Trophoblast cell (in vitro differentiated cells and primary cell): ENCODE measurements around the gene IZUMO1R.

Experiments
- DNase-seq, 2 donors: peaks; one replicate each; pipeline ENCODE4 v3.0.0-alpha.2; 2016
- H2AFZ ChIP-seq: 2 replicates; pipeline ENCODE4 v1.6.1; 2013; ENCODE audit warnings: low read length, moderate library complexity, mild to moderate bottlenecking; ENCODE audit not compliant: insufficient read depth, poor library complexity
- H2AK5ac ChIP-seq: 2 replicates; pipeline ENCODE4 v1.6.1; 2013; ENCODE audit warnings: mild to moderate bottlenecking, low read length
- H2BK120ac ChIP-seq: 2 replicates; pipeline ENCODE4 v1.6.1; 2013; ENCODE audit warnings: low read length, mild to moderate bottlenecking, moderate library complexity; ENCODE audit not compliant: insufficient read depth, poor library complexity
- H2BK12ac ChIP-seq: 2 replicates; pipeline ENCODE4 v1.6.1; 2013; ENCODE audit warnings: mild to moderate bottlenecking, low read length, moderate library complexity
- H2BK5ac ChIP-seq: 2 replicates; pipeline ENCODE4 v1.6.1; 2013; ENCODE audit warnings: low read length, low read depth, moderate library complexity, mild to moderate bottlenecking; ENCODE audit not compliant: poor library complexity
- H3K14ac ChIP-seq: 2 replicates; pipeline ENCODE4 v1.6.1; 2013; ENCODE audit warnings: mild to moderate bottlenecking, low read length
- H3K18ac ChIP-seq: 2 replicates; pipeline ENCODE4 v1.6.1; 2013; ENCODE audit warnings: mild to moderate bottlenecking, low read length
- H3K23ac ChIP-seq: 2 replicates; pipeline ENCODE4 v1.6.1; 2013; ENCODE audit warnings: low read length
- H3K27ac ChIP-seq: 2 replicates; pipeline ENCODE4 v1.5.1; 2013; ENCODE audit warnings: low read depth, mild to moderate bottlenecking, inconsistent platforms, low read length, moderate library complexity
- H3K27me3 ChIP-seq: 2 replicates; pipeline ENCODE4 v1.6.1; 2013; ENCODE audit warnings: inconsistent platforms, mild to moderate bottlenecking, low read length, moderate library complexity; ENCODE audit not compliant: insufficient read depth
- H3K36me3 ChIP-seq, 2 experiments: 1 replicate in 1 of 2; 2 replicates in 1 of 2; pipeline ENCODE4 v1.6.1; 2013; ENCODE audit warnings: low read length in 2 of 2, mild to moderate bottlenecking in 2 of 2, moderate library complexity in 1 of 2; ENCODE audit not compliant: insufficient read depth in 2 of 2, control insufficient read depth in 1 of 2
- H3K4ac ChIP-seq: 2 replicates; pipeline ENCODE4 v1.6.1; 2013; ENCODE audit warnings: low read depth, mild to moderate bottlenecking, low read length, moderate library complexity
- H3K4me1 ChIP-seq, 2 experiments: 1 replicate in 1 of 2; 2 replicates in 1 of 2; pipeline ENCODE4 v1.6.1; 2013; ENCODE audit warnings: low read length in 2 of 2, mild to moderate bottlenecking in 2 of 2, moderate library complexity in 1 of 2; ENCODE audit not compliant: insufficient read depth in 2 of 2, control insufficient read depth in 1 of 2
- H3K4me2 ChIP-seq: 2 replicates; pipeline ENCODE4 v1.6.1; 2013; ENCODE audit warnings: inconsistent platforms, mild to moderate bottlenecking, low read length, moderate library complexity
- H3K4me3 ChIP-seq: 2 replicates; pipeline ENCODE4 v1.5.1; 2013; ENCODE audit warnings: mild to moderate bottlenecking, low read depth, low read length, inconsistent platforms
- H3K79me1 ChIP-seq: one replicate; pipeline ENCODE4 v1.6.1; 2013; ENCODE audit warnings: low read length
- H3K79me2 ChIP-seq: 2 replicates; pipeline ENCODE4 v1.6.1; 2013; ENCODE audit warnings: low read length, mild to moderate bottlenecking; ENCODE audit not compliant: control insufficient read depth, insufficient read depth, poor library complexity
- H3K9ac ChIP-seq: 2 replicates; pipeline ENCODE4 v1.6.1; 2013; ENCODE audit warnings: mild to moderate bottlenecking, low read length
- H3K9me3 ChIP-seq: 2 replicates; pipeline ENCODE4 v1.6.1; 2013; ENCODE audit warnings: low read depth, mild to moderate bottlenecking, control low read depth, inconsistent platforms, low read length; ENCODE audit not compliant: insufficient read depth
- H4K12ac ChIP-seq: 2 replicates; pipeline ENCODE4 v1.6.1; 2013; ENCODE audit warnings: low read depth, mild to moderate bottlenecking, low read length, moderate library complexity
- H4K8ac ChIP-seq: 2 replicates; pipeline ENCODE4 v1.6.1; 2013; ENCODE audit warnings: low read depth, mild to moderate bottlenecking, low read length, moderate library complexity
- H4K91ac ChIP-seq: one replicate; pipeline ENCODE4 v1.6.1; 2013; ENCODE audit warnings: low read depth, mild to moderate bottlenecking, low read length, moderate library complexity
- WGBS: extraction: QIAGEN DNeasy Blood & Tissue Kit; methylation state at CpG from one replicate; pipeline ENCODE4 v1.1.7; 2013; ENCODE audit warnings: missing lambda C conversion rate; ENCODE audit not compliant: insufficient read length, insufficient coverage; ENCODE audit errors: extremely low coverage; 5-methylcytosine and 5-hydroxymethylcytosine counted together

Gene IZUMO1R

GRCh38 chr11:94330789-94331188 is 26.4 kb downstream of the IZUMO1R start:
- H3K27ac ChIP-seq = no peak overlapping the region
- H3K23ac ChIP-seq = no peak overlapping the region
- H3K79me2 ChIP-seq = no peaks in the 10 kb centered on the region
- no peak overlapping the region for H3K4me3 ChIP-seq
- no peak overlapping the region for H3K18ac ChIP-seq
- no peak overlapping the region for H2BK120ac ChIP-seq
- H3K9ac ChIP-seq = no peak overlapping the region
- no peak overlapping the region for H4K12ac ChIP-seq
- H3K14ac ChIP-seq = no peak overlapping the region
- H3K36me3 ChIP-seq = no peaks in the 10 kb centered on the region
- no peak overlapping the region for H2BK12ac ChIP-seq
- no peaks in the 10 kb centered on the region for H3K9me3 ChIP-seq
- no peaks in the 10 kb centered on the region for H3K27me3 ChIP-seq
- H2AK5ac ChIP-seq = no peak overlapping the region
- no peak overlapping the region for H2AFZ ChIP-seq
- WGBS = no CpG with 5 or more reads among the region's 2 CpGs
- H3K79me1 ChIP-seq = no peaks in the 10 kb centered on the region
- H2BK5ac ChIP-seq = no peak overlapping the region
- no peak overlapping the region for H4K8ac ChIP-seq
- no peaks in the 10 kb centered on the region for H3K4me1 ChIP-seq
- DNase-seq = peak in 1 of 2 donors; percentile 70
- H3K4me2 ChIP-seq = no peak overlapping the region
- no peak overlapping the region for H4K91ac ChIP-seq
- H3K4ac ChIP-seq = no peak overlapping the region

- DNase-seq = no peak
- Histone ChIP-seq H4K91ac (no peak overlapping the region), H3K4me3 (no peak overlapping the region), H3K79me1 (no peaks in the 10 kb centered on the region), H3K27ac (no peak overlapping the region), H3K14ac (no peak overlapping the region), H3K18ac (no peak overlapping the region), H3K27me3 (no peaks in the 10 kb centered on the region), H3K79me2 (no peaks in the 10 kb centered on the region), H2BK120ac (no peak overlapping the region), H3K9me3 (no peaks in the 10 kb centered on the region), H3K23ac (no peak overlapping the region), H2BK5ac (no peak overlapping the region), H3K4me1 (no peaks in the 10 kb centered on the region), H2AFZ (no peak overlapping the region), H3K4ac (no peak overlapping the region), H3K9ac (no peak overlapping the region), H3K36me3 (no peaks in the 10 kb centered on the region), H4K12ac (no peak overlapping the region), H2BK12ac (no peak overlapping the region), H4K8ac (no peak overlapping the region), H3K4me2 (no peak overlapping the region), H2AK5ac (no peak overlapping the region)
Observed at GRCh38 chr11:94332814-94333213, 28.4 kb downstream of the IZUMO1R start.

- Histone ChIP-seq H4K91ac (no peak overlapping the region), H3K18ac (no peak overlapping the region), H3K4ac (no peak overlapping the region), H3K4me2 (no peak overlapping the region), H3K36me3 (no peaks in the 10 kb centered on the region), H4K8ac (no peak overlapping the region), H3K23ac (no peak overlapping the region), H3K9me3 (no peaks in the 10 kb centered on the region), H2AK5ac (no peak overlapping the region), H2BK12ac (no peak overlapping the region), H3K4me1 (no peaks in the 10 kb centered on the region), H2AFZ (no peak overlapping the region), H3K4me3 (no peak overlapping the region), H2BK120ac (no peak overlapping the region), H3K27ac (no peak overlapping the region), H3K14ac (no peak overlapping the region), H3K9ac (no peak overlapping the region), H2BK5ac (no peak overlapping the region), H4K12ac (no peak overlapping the region), H3K79me1 (no peaks in the 10 kb centered on the region), H3K79me2 (no peaks in the 10 kb centered on the region), H3K27me3 (no peaks in the 10 kb centered on the region)
- no CpG with 5 or more reads among the region's 6 CpGs for WGBS
- DNase-seq = no peak
Observed at GRCh38 chr11:94336033-94336432, 31.7 kb downstream of the IZUMO1R start.

GRCh38 chr11:94338651-94339050 is 34.3 kb downstream of the IZUMO1R start:
- Histone ChIP-seq H2BK5ac (no peak overlapping the region), H3K27me3 (no peaks in the 10 kb centered on the region), H2AFZ (no peak overlapping the region), H4K8ac (no peak overlapping the region), H3K4ac (no peak overlapping the region), H3K36me3 (no peaks in the 10 kb centered on the region), H3K14ac (no peak overlapping the region), H3K18ac (no peak overlapping the region), H4K91ac (no peak overlapping the region), H2BK12ac (no peak overlapping the region), H3K9me3 (no peaks in the 10 kb centered on the region), H3K9ac (no peak overlapping the region), H3K4me2 (no peak overlapping the region), H3K27ac (no peak overlapping the region), H3K79me2 (no peaks in the 10 kb centered on the region), H2BK120ac (no peak overlapping the region), H4K12ac (no peak overlapping the region), H3K23ac (no peak overlapping the region), H3K4me3 (no peak overlapping the region), H3K79me1 (no peaks in the 10 kb centered on the region), H2AK5ac (no peak overlapping the region), H3K4me1 (no peaks in the 10 kb centered on the region)
- DNase-seq = no peak
- WGBS = no CpG with 5 or more reads among the region's 3 CpGs
